GM12872 (cell line): Measurements from ENCODE around the gene MUC5B.

Experiments used
- TF ChIP-seq, protein P1 (sequence below): IDR thresholded peaks from 3 replicates; pipeline ENCODE4 v1.5.1; 2011; ENCODE audit warnings: low read depth, mild to moderate bottlenecking, low read length, moderate library complexity; ENCODE audit not compliant: insufficient read depth

The MUC5B gene

GRCh38 chr11:1200611-1201191 lies 22.2 kb upstream of the MUC5B start:
- TF ChIP-seq, protein P1, sequence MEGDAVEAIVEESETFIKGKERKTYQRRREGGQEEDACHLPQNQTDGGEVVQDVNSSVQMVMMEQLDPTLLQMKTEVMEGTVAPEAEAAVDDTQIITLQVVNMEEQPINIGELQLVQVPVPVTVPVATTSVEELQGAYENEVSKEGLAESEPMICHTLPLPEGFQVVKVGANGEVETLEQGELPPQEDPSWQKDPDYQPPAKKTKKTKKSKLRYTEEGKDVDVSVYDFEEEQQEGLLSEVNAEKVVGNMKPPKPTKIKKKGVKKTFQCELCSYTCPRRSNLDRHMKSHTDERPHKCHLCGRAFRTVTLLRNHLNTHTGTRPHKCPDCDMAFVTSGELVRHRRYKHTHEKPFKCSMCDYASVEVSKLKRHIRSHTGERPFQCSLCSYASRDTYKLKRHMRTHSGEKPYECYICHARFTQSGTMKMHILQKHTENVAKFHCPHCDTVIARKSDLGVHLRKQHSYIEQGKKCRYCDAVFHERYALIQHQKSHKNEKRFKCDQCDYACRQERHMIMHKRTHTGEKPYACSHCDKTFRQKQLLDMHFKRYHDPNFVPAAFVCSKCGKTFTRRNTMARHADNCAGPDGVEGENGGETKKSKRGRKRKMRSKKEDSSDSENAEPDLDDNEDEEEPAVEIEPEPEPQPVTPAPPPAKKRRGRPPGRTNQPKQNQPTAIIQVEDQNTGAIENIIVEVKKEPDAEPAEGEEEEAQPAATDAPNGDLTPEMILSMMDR = no peak

DNA sequence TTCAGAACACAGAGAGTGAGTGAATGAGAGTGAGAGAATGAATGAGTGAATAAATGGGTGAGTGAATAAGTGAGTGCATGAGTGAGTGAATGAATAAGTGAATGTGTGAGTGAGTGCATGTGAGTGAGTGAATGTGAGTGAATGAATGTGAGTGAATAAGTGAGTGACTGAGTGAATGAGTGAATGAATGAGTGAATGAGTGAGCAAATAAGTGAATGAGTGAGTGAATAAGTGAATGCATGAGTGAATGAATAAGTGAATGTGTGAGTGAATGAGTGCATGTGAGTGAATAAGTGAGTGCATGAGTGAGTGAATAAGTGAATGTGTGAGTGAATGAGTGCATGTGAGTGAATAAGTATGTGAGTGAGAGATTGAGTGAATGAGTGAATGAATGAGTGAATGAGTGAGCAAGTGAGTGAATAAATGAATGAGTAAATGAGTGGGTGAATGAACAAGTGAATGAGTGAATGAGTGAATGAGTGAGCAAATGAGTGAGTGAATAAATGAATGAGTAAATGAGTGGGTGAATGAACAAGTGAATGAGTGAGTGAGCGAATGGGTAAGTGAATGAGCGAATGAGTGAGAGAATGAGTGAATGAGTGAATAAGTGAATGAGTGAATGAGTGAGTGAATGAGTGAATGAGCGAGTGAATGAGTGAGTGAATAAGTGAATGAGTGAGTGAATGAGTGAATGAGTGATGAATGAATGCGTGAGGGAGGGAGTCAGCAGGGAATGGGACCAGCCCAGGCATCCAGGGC lies 21.3 kb upstream of the MUC5B start:
- TF ChIP-seq, protein P1 = no peak

GRCh38 chr11:1202154-1202775 lies 20.6 kb upstream of the MUC5B start:
- TF ChIP-seq, protein P1 = no peak

DNA sequence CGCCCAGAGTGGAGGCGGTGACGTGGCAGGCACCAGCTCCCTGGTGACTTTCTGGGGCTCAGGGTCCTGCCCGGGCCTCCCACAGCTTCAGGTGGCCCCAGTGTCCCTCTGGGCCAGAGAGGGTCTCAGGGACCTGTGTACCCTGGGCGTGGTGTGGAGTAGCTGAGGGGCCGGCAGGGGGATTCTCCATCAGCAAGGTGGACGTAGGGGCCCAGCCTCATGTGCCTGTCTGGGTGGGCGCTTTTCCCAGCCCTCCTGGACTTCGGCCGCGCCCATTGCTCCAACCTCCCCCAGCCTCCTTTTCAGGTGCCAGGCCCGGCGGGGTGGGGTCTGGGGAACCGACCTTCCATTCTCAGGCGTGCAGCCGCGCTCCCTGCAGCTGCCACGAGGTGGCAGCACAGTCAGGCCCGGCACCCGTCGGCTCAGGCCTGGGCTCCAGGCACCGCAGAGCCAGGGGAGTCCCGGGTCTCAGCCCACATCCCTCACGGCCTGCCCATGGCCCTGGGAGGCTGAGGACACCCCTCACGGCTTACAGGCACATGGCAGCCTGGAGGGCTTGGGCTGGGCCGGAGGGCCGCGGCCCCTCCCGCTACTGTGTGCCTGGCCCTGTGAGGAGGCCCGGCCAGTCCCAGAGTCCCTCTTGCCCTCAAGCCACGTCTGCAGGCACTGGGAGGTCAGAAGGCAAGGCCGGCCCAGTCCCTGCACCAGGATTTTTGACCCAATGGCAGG lies 19.9 kb upstream of the MUC5B start:
- TF ChIP-seq, protein P1 = peak; percentile 91

DNA sequence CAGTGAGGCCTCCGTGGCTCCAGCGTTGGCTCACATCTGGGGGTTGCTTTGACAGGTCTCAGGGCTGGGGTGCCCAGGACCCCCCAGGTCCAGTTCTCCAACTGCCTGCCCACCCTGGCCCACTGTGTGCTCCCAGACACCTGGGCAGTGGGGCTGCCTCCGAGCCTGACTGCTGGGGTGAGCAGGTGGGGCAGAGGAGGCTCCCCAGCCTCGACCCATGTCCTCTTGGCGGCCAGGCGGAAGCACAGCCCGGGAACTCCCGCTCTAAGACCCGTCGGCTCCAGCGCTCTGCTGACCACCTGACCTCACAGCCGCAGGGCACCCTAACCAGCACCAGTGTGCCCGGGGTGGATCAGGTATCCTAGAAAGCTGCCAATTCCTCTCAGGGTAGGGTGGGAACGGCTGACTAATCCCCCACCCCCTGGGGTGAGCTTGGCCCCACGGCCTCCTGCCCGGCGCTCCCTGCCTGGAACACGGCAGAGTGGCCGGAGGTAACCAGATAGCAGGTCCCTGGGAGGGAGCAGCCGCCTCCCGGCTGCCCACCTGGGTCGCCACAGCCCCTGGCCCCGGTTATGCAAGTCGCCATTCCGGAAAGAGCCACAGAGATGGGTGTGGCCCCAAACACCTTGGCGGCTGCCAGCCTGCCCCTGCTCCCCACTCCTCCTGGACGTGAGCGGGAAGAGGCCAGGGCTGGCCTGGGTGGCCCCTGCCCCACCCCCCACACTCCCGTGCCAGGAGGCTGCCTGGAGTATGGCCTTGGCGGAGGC lies 19.2 kb upstream of the MUC5B start:
- TF ChIP-seq, protein P1 = no peak

- TF ChIP-seq, protein P1 = no peak
These were observed 18.3 kb upstream of the MUC5B start for GRCh38 chr11:1204381-1205101.
